Caco-2 (cell line): ENCODE results near the gene IGFBP6. TPM values are rescaled to one million over a fixed set of nuclear protein-coding genes. Genes with fewer than 3 reads are reported as not detected.

ENCODE experiments used
- BruUV-seq: library from RNA; stranded (reverse); fragments of 400-500 nt; replicated peaks from 2 replicates; lab custom pipeline; 2021; lab: Mats Ljungman, UMichigan
- CTCF ChIA-PET: fragments of 300-600 bp; sonication (Branson Sonifier 250); formaldehyde crosslinking; loops from one replicate; lab custom pipeline; 2022; ENCODE audit warnings: antibody characterized with exemption; lab: Charles Lee
- POLR2A ChIA-PET: fragments of 300-600 bp; sonication (Branson Sonifier 250); formaldehyde crosslinking; loops from one replicate; lab custom pipeline; 2022; ENCODE audit warnings: antibody characterized with exemption; lab: Charles Lee
- DNase-seq, 2 experiments: peaks; one replicate each; pipeline versions ENCODE4 v3.0.0 to v3.0.0-alpha.2; 2020 to 2022
- H3K27me3 ChIP-seq: replicated peaks from 2 replicates; pipeline ENCODE4 v1.6.0; 2011; ENCODE audit warnings: low read length; ENCODE audit not compliant: control insufficient read depth, insufficient read depth
- H3K36me3 ChIP-seq: 2 replicates; pipeline ENCODE4 v1.5.1; 2011; ENCODE audit warnings: low read length; ENCODE audit not compliant: control insufficient read depth, insufficient read depth
- H3K4me1 ChIP-seq: fragments of 250-450 bp; sonication (Bioruptor Pico); 2 replicates; pipeline ENCODE4 v1.5.1; 2020; ENCODE audit warnings: mild to moderate bottlenecking
- H3K4me3 ChIP-seq: 2 replicates; pipeline ENCODE4 v1.5.1; 2011; ENCODE audit warnings: low read depth, mild to moderate bottlenecking, control low read depth, low read length
- H3K9me3 ChIP-seq: fragments of 250-450 bp; sonication (Bioruptor Pico); 2 replicates; pipeline ENCODE4 v1.5.1; 2020; ENCODE audit warnings: mild to moderate bottlenecking, moderate library complexity
- H3K27ac Mint-ChIP-seq: one replicate; pipeline ENCODE4 v1.8.0; 2022; ENCODE audit warnings: mixed read lengths; ENCODE audit not compliant: unreplicated experiment
- H3K27me3 Mint-ChIP-seq: one replicate; pipeline ENCODE4 v1.8.0; 2022; ENCODE audit warnings: mixed read lengths; ENCODE audit not compliant: insufficient read depth, unreplicated experiment
- H3K36me3 Mint-ChIP-seq: one replicate; pipeline ENCODE4 v1.8.0; 2022; ENCODE audit warnings: mild to moderate bottlenecking, mixed read lengths; ENCODE audit not compliant: insufficient read depth, unreplicated experiment
- H3K4me1 Mint-ChIP-seq: one replicate; pipeline ENCODE4 v1.8.0; 2022; ENCODE audit warnings: low read depth, mixed read lengths; ENCODE audit not compliant: unreplicated experiment
- H3K4me3 Mint-ChIP-seq: one replicate; pipeline ENCODE4 v1.8.0; 2022; ENCODE audit warnings: mild to moderate bottlenecking, moderate library complexity, mixed read lengths; ENCODE audit not compliant: unreplicated experiment
- H3K9me3 Mint-ChIP-seq: one replicate; pipeline ENCODE4 v1.8.0; 2022; ENCODE audit warnings: mixed read lengths; ENCODE audit not compliant: unreplicated experiment
- CTCF ChIP-seq, 2 experiments: fragments of 200-600 bp in 1 of 2; IDR thresholded peaks; 1 replicate in 1 of 2; 2 replicates in 1 of 2; pipeline versions ENCODE4 v1.5.1 to v1.8.0; 2011 to 2022; ENCODE audit warnings: antibody characterized with exemption in 1 of 2, control low read depth in 1 of 2, inconsistent platforms in 1 of 2, low read depth in 1 of 2, low read length in 1 of 2, mild to moderate bottlenecking in 1 of 2, moderate library complexity in 1 of 2; ENCODE audit not compliant: insufficient read depth in 1 of 2, severe bottlenecking in 1 of 2, unreplicated experiment in 1 of 2
- intact Hi-C: fragments of 100-400 bp; cut with micrococcal nuclease; formaldehyde crosslinking; loops from one replicate; pipeline ENCODE4 v1.10.0; 2022; ENCODE audit not compliant: unreplicated experiment
- microRNA-seq: library from miRNA; unstranded; fragments of <30 nt; microRNA quantifications from one replicate; pipeline ENCODE4 v1.2.0, GENCODE V29; 2022
- total RNA-seq: library from RNA; stranded (reverse); gene quantifications from 2 replicates; pipeline ENCODE4 v1.2.3, GENCODE V29; 2022

Gene IGFBP6
- total RNA-seq, 1 experiment from 2014 or later: 34.7 TPM

- Histone ChIP-seq H3K4me3 (no peak overlapping the region), H3K27me3 (no peaks in the 10 kb centered on the region), H3K36me3 (no peaks in the 10 kb centered on the region), H3K9me3 (no peaks in the 10 kb centered on the region), H3K4me1 (peaks cover 15% of the 10 kb centered on the region)
- no peak overlapping the region for H3K4me3 Mint-ChIP-seq
- intact Hi-C loops: no loop called here
- no peak overlapping the region for H3K27ac Mint-ChIP-seq
- no peak for DNase-seq
- TF ChIP-seq CTCF (IDR thresholded peaks at IDR 0.05; ENCODE audit: insufficient read depth in 1 of 2, low read depth in 1 of 2, low read length in 1 of 2, severe bottlenecking in 1 of 2, unreplicated experiment in 1 of 2): no peak
- no peaks in the 10 kb centered on the region for H3K27me3 Mint-ChIP-seq
- H3K4me1 Mint-ChIP-seq: no peaks in the 10 kb centered on the region
- H3K36me3 Mint-ChIP-seq: no peaks in the 10 kb centered on the region
- BruUV-seq: no TSS peak
- POLR2A ChIA-PET: no interaction called here
- H3K9me3 Mint-ChIP-seq: no peaks in the 10 kb centered on the region
- CTCF ChIA-PET: interaction anchor here (0.6 to 0.7 kb wide), 2 partner anchors 83 to 94 kb away, joined by 3 read pairs; no protein-coding TSS in a partner anchor
Measured at GRCh38 chr12:53147653-53148052, 50.2 kb downstream of the IGFBP6 start.

GRCh38 chr12:53151039-53151438, 53.6 kb downstream of the IGFBP6 start:
- Mint-ChIP-seq H3K4me1 (no peaks in the 10 kb centered on the region), H3K27ac (no peak overlapping the region), H3K9me3 (no peaks in the 10 kb centered on the region), H3K36me3 (no peaks in the 10 kb centered on the region), H3K4me3 (no peak overlapping the region), H3K27me3 (no peaks in the 10 kb centered on the region)
- no peaks in the 10 kb centered on the region for H3K27me3 ChIP-seq
- ChIA-PET CTCF (no interaction called here), POLR2A (no interaction called here)
- TF ChIP-seq CTCF (IDR thresholded peaks at IDR 0.05; ENCODE audit: insufficient read depth in 1 of 2, low read depth in 1 of 2, low read length in 1 of 2, severe bottlenecking in 1 of 2, unreplicated experiment in 1 of 2): no peak
- DNase-seq: no peak
- H3K4me3 ChIP-seq: no peak overlapping the region
- H3K4me1 ChIP-seq: no peaks in the 10 kb centered on the region
- no peaks in the 10 kb centered on the region for H3K36me3 ChIP-seq
- intact Hi-C loops: no loop called here
- BruUV-seq: no TSS peak
- no peaks in the 10 kb centered on the region for H3K9me3 ChIP-seq

Small RNA genes lying within 50 kb of the gene (microRNA-seq; reads per million reads assigned to microRNA genes)
- not detected for gene MIR6757

Other genes with a start within 250 kb of the IGFBP6 start
- not detected in 2 replicates for gene KRT78, start 248.7 kb upstream of the IGFBP6 start, total RNA-seq
- gene KRT8, start 192.6 kb upstream of the IGFBP6 start, total RNA-seq: 3,707 and 3,725 TPM in 2 replicates
- gene KRT18, start 148.5 kb upstream of the IGFBP6 start, total RNA-seq: 2,564 and 2,674 TPM in 2 replicates
- gene EIF4B, start 91.2 kb upstream of the IGFBP6 start, total RNA-seq: 445 and 452 TPM in 2 replicates
- gene TNS2, start 47.6 kb upstream of the IGFBP6 start, total RNA-seq: 2.4 and 4.4 TPM in 2 replicates
- 8.2 and 8.8 TPM in 2 replicates for gene SPRYD3, start 18.3 kb upstream of the IGFBP6 start, total RNA-seq
- gene SOAT2, start 5.8 kb downstream of the IGFBP6 start, total RNA-seq: 6.5 and 9.7 TPM in 2 replicates
- 35.8 and 43.0 TPM in 2 replicates for gene ZNF740, start 83.1 kb downstream of the IGFBP6 start, total RNA-seq
- gene CSAD, start 83.3 kb downstream of the IGFBP6 start, total RNA-seq: 20.1 and 23.0 TPM in 2 replicates
- gene ITGB7, start 109.6 kb downstream of the IGFBP6 start, total RNA-seq: 1.1 TPM in 2 replicates
- gene RARG, start 134.5 kb downstream of the IGFBP6 start, total RNA-seq: 11.8 and 12.9 TPM in 2 replicates
- 32.3 and 34.9 TPM in 2 replicates for gene ESPL1, start 170.6 kb downstream of the IGFBP6 start, total RNA-seq
- gene PFDN5, start 197.9 kb downstream of the IGFBP6 start, total RNA-seq: 251 and 264 TPM in 2 replicates
- gene MYG1, start 202.0 kb downstream of the IGFBP6 start, total RNA-seq: 56.3 and 59.8 TPM in 2 replicates
- gene AAAS, start 223.9 kb downstream of the IGFBP6 start, total RNA-seq: 63.8 and 67.2 TPM in 2 replicates
- not detected in 2 replicates for gene SP7, start 238.7 kb downstream of the IGFBP6 start, total RNA-seq